H1 (cell line): ENCODE results near the gene WNT5A. TPM values are rescaled to one million over a fixed set of nuclear protein-coding genes. Genes with fewer than 3 reads are reported as not detected.

Experiments
- CTCF ChIA-PET: fragments of 300-600 bp; sonication (Branson Sonifier 250); formaldehyde crosslinking; loops from one replicate; lab custom pipeline; 2021; ENCODE audit not compliant: partially characterized antibody; lab: Charles Lee
- POLR2A ChIA-PET: fragments of 300-600 bp; sonication (Branson Sonifier 250); formaldehyde crosslinking; loops from one replicate; lab custom pipeline; 2021; ENCODE audit warnings: inconsistent platforms; ENCODE audit not compliant: partially characterized antibody; lab: Charles Lee
- DNase-seq, 2 experiments: peaks; one replicate each; pipeline versions ENCODE4 v3.0.0 to v3.0.0-alpha.2; 2010 to 2022; ENCODE audit warnings: low spot score in 2 of 2, low read depth in 1 of 2, mixed read lengths in 1 of 2
- FAIRE-seq: peaks from 2 replicates; lab custom pipeline; 2011; peaks lifted over from hg19 to GRCh38; lab: Jason Lieb, UNC
- H2AFZ ChIP-seq: 2 replicates; pipeline ENCODE4 v1.8.1; 2012; ENCODE audit warnings: low read length, inconsistent platforms
- H2AK5ac ChIP-seq: 2 replicates; pipeline ENCODE4 v1.6.1; 2013; ENCODE audit warnings: low read depth, low read length
- H2BK120ac ChIP-seq: replicated peaks from 2 replicates; pipeline ENCODE3; 2013; ENCODE audit warnings: low read depth, low read length, inconsistent platforms
- H2BK12ac ChIP-seq: 2 replicates; pipeline ENCODE4 v1.6.1; 2013; ENCODE audit warnings: low read depth, low read length
- H2BK15ac ChIP-seq: 2 replicates; pipeline ENCODE4 v1.6.1; 2013; ENCODE audit warnings: low read length
- H2BK20ac ChIP-seq: 2 replicates; pipeline ENCODE4 v1.6.1; 2013; ENCODE audit warnings: low read length
- H2BK5ac ChIP-seq: 2 replicates; pipeline ENCODE4 v1.6.1; 2013; ENCODE audit warnings: low read depth, low read length
- H3K14ac ChIP-seq: 2 replicates; pipeline ENCODE4 v1.6.1; 2013; ENCODE audit warnings: inconsistent platforms; ENCODE audit not compliant: insufficient read length
- H3K18ac ChIP-seq: 2 replicates; pipeline ENCODE4 v1.6.1; 2013; ENCODE audit warnings: low read length; ENCODE audit errors: extremely low read depth
- H3K23ac ChIP-seq: 2 replicates; pipeline ENCODE4 v1.6.1; 2013; ENCODE audit warnings: inconsistent platforms; ENCODE audit not compliant: insufficient read length
- H3K23me2 ChIP-seq: 2 replicates; pipeline ENCODE4 v1.6.1; 2013; ENCODE audit warnings: low read depth, low read length
- H3K27ac ChIP-seq: 2 replicates; pipeline ENCODE4 v1.6.1; 2011; ENCODE audit warnings: low read depth, low read length, inconsistent platforms
- H3K27me3 ChIP-seq, 4 experiments: replicated peaks in 1 of 4; 1 replicate in 1 of 4; 2 replicates in 3 of 4; pipeline versions ENCODE4 v1.6.1 to v1.8.1; 2011 to 2013; ENCODE audit warnings: low read length in 3 of 4, mild to moderate bottlenecking in 3 of 4, inconsistent platforms in 2 of 4, mixed read lengths in 2 of 4, moderate library complexity in 1 of 4; ENCODE audit not compliant: control insufficient read depth in 3 of 4, insufficient read depth in 3 of 4; ENCODE audit errors: extremely low read depth in 1 of 4
- H3K36me3 ChIP-seq, 4 experiments: 2 replicates each; pipeline versions ENCODE4 v1.6.1 to v1.8.1; 2011 to 2013; ENCODE audit warnings: mild to moderate bottlenecking in 4 of 4, low read length in 3 of 4, moderate library complexity in 2 of 4, control low read depth in 1 of 4, inconsistent platforms in 1 of 4; ENCODE audit not compliant: insufficient read depth in 4 of 4, control insufficient read depth in 2 of 4
- H3K4ac ChIP-seq: replicated peaks from 2 replicates; pipeline ENCODE3; 2013; ENCODE audit warnings: low read length, low read depth, mixed read lengths, inconsistent platforms; ENCODE audit not compliant: insufficient read length
- H3K4me1 ChIP-seq, 4 experiments: replicated peaks in 1 of 4; 1 replicate in 1 of 4; 2 replicates in 3 of 4; pipeline versions ENCODE4 v1.6.1 to v1.8.1; 2011 to 2013; ENCODE audit warnings: low read length in 3 of 4, inconsistent platforms in 2 of 4, mixed read lengths in 1 of 4; ENCODE audit not compliant: insufficient read depth in 4 of 4, control insufficient read depth in 3 of 4
- H3K4me2 ChIP-seq, 2 experiments: 2 replicates each; pipeline versions ENCODE4 v1.6.1 to v1.8.1; 2011 to 2013; ENCODE audit warnings: low read depth in 2 of 2, low read length in 2 of 2, control low read depth in 1 of 2, inconsistent platforms in 1 of 2, mild to moderate bottlenecking in 1 of 2; ENCODE audit not compliant: insufficient read depth in 1 of 2
- H3K4me3 ChIP-seq, 4 experiments: fragments of 200-600, 300-600 bp in 1 of 4; sonication (generic), shearing (Covaris generic), sonication (Bioruptor Twin) in 1 of 4; 2 replicates each; pipeline versions ENCODE4 v1.5.1 to v1.8.1; 2011 to 2016; ENCODE audit warnings: low read length in 4 of 4, low read depth in 3 of 4, control low read depth in 2 of 4, inconsistent platforms in 2 of 4, mild to moderate bottlenecking in 2 of 4, mixed read lengths in 1 of 4, moderate library complexity in 1 of 4; ENCODE audit not compliant: insufficient read depth in 2 of 4; ENCODE audit errors: extremely low read depth in 1 of 4
- H3K56ac ChIP-seq: replicated peaks from 2 replicates; pipeline ENCODE3; 2013; ENCODE audit warnings: low read depth, mild to moderate bottlenecking, mixed read lengths, low read length, inconsistent platforms; ENCODE audit not compliant: insufficient read length
- H3K79me1 ChIP-seq: 2 replicates; pipeline ENCODE4 v1.6.1; 2013; ENCODE audit warnings: low read depth, low read length, control low read depth
- H3K79me2 ChIP-seq, 2 experiments: 2 replicates each; pipeline versions ENCODE4 v1.6.1 to v1.8.1; 2012 to 2013; ENCODE audit warnings: low read length in 2 of 2, mild to moderate bottlenecking in 2 of 2, inconsistent platforms in 1 of 2; ENCODE audit not compliant: insufficient read depth in 2 of 2, control insufficient read depth in 1 of 2
- H3K9ac ChIP-seq, 4 experiments: replicated peaks in 1 of 4; 1 replicate in 1 of 4; 2 replicates in 3 of 4; pipeline versions ENCODE4 v1.6.1 to v1.8.1; 2011 to 2013; ENCODE audit warnings: low read depth in 3 of 4, low read length in 3 of 4, control low read depth in 2 of 4, mild to moderate bottlenecking in 2 of 4, moderate library complexity in 2 of 4, inconsistent platforms in 1 of 4; ENCODE audit errors: extremely low read depth in 1 of 4
- H3K9me3 ChIP-seq, 2 experiments: 2 replicates each; pipeline versions ENCODE4 v1.6.1 to v1.8.1; 2012 to 2013; ENCODE audit warnings: mild to moderate bottlenecking in 2 of 2, moderate library complexity in 2 of 2, control low read depth in 1 of 2, inconsistent platforms in 1 of 2, low read depth in 1 of 2, low read length in 1 of 2, mixed read lengths in 1 of 2; ENCODE audit not compliant: insufficient read depth in 2 of 2
- H4K20me1 ChIP-seq, 2 experiments: replicated peaks in 1 of 2; 2 replicates each; pipeline versions ENCODE3 to v1.8.1; 2011 to 2013; ENCODE audit warnings: inconsistent platforms in 2 of 2, low read length in 2 of 2, mild to moderate bottlenecking in 1 of 2; ENCODE audit not compliant: insufficient read depth in 2 of 2, control insufficient read depth in 1 of 2
- H4K5ac ChIP-seq: 2 replicates; pipeline ENCODE4 v1.6.1; 2013; ENCODE audit warnings: low read length, low read depth, mixed read lengths, inconsistent platforms; ENCODE audit not compliant: insufficient read length
- H4K8ac ChIP-seq: 2 replicates; pipeline ENCODE4 v1.8.0; 2013; ENCODE audit warnings: mild to moderate bottlenecking, moderate library complexity, low read length, inconsistent platforms; ENCODE audit not compliant: insufficient read depth; ENCODE audit errors: extremely low read depth
- H4K91ac ChIP-seq: replicated peaks from 2 replicates; pipeline ENCODE3; 2013; ENCODE audit warnings: low read length, mixed read lengths, inconsistent platforms; ENCODE audit not compliant: insufficient read length
- ASH2L ChIP-seq: fragments of 200-600, 300-600 bp; sonication (generic); IDR thresholded peaks from one replicate; pipeline ENCODE4 v1.7.1; 2017; ENCODE audit warnings: low read length
- CHD2 ChIP-seq: IDR thresholded peaks from 2 replicates; pipeline ENCODE4 v1.6.1; 2012; ENCODE audit warnings: low read length, improper control_type of control experiment
- CTBP2 ChIP-seq: IDR thresholded peaks from 2 replicates; pipeline ENCODE4 v1.7.0; 2011; ENCODE audit warnings: borderline replicate concordance, mild to moderate bottlenecking, moderate library complexity, mixed read lengths, low read length; ENCODE audit not compliant: insufficient read depth, insufficient read length
- CTCF ChIP-seq, 3 experiments: IDR thresholded peaks; 1 replicate in 2 of 3; 2 replicates in 1 of 3; pipeline versions ENCODE4 v1.5.1 to v1.6.1; 2011; ENCODE audit warnings: low read length in 3 of 3, mild to moderate bottlenecking in 3 of 3, inconsistent platforms in 2 of 3, low read depth in 1 of 3, moderate library complexity in 1 of 3; ENCODE audit not compliant: insufficient read depth in 1 of 3; ENCODE audit errors: control extremely low read depth in 1 of 3
- EGR1 ChIP-seq: IDR thresholded peaks from 2 replicates; pipeline ENCODE4 v1.6.1; 2011; ENCODE audit warnings: low read depth, low read length, borderline replicate concordance
- EZH2 ChIP-seq: fragments of 200-600 bp; sonication (generic); IDR thresholded peaks from 2 replicates; pipeline ENCODE4 v1.7.1; 2012; ENCODE audit warnings: low read depth, mild to moderate bottlenecking, moderate library complexity, low read length, inconsistent platforms; ENCODE audit not compliant: severe bottlenecking
- KDM4A ChIP-seq: IDR thresholded peaks from one replicate; pipeline ENCODE4 v1.7.1; 2012; ENCODE audit warnings: low read depth, mild to moderate bottlenecking, moderate library complexity, low read length, inconsistent platforms; ENCODE audit not compliant: severe bottlenecking
- MAX ChIP-seq: IDR thresholded peaks from 2 replicates; pipeline ENCODE4 v1.6.1; 2012; ENCODE audit warnings: inconsistent platforms
- RNF2 ChIP-seq: fragments of 200-900, 300-1000 bp; sonication (generic); IDR thresholded peaks from 2 replicates; pipeline ENCODE4 v1.7.1; 2016; ENCODE audit warnings: borderline replicate concordance, low read depth, mild to moderate bottlenecking, antibody characterized with exemption, low read length; ENCODE audit not compliant: poor library complexity, severe bottlenecking; ENCODE audit errors: missing control alignments
- SRF ChIP-seq: IDR thresholded peaks from 2 replicates; pipeline ENCODE4 v1.6.1; 2011; ENCODE audit warnings: mild to moderate bottlenecking, low read depth, low read length, moderate library complexity
- WGBS, 2 experiments: shearing (Covaris generic) in 1 of 2; methylation state at CpG; one replicate each; pipeline versions ENCODE4 v1.1.6 to v1.1.7; 2013 to 2015; ENCODE audit warnings: low lambda C conversion rate in 2 of 2, mixed read lengths in 2 of 2, inconsistent platforms in 1 of 2, low coverage in 1 of 2, missing lambda C conversion rate in 1 of 2; ENCODE audit not compliant: insufficient replicate concordance in 2 of 2, insufficient coverage in 1 of 2, insufficient read length in 1 of 2; ENCODE audit errors: extremely low coverage in 1 of 2, missing lambda C conversion rate in 1 of 2; 5-methylcytosine and 5-hydroxymethylcytosine counted together
- polyA plus RNA-seq, 7 experiments: library from polyadenylated mRNA; depleted of rRNA in 3 of 7; stranded (reverse) in 5 of 7; unstranded in 2 of 7; fragments of >200 nt in 5 of 7; fragments of 200-250 nt in 2 of 7; gene quantifications; 1 replicate in 5 of 7; 2 replicates in 1 of 7; 4 replicates in 1 of 7; pipeline versions ENCODE4 v1.2.1 to v1.2.3, GENCODE V29; 2011 to 2013; ENCODE audit warnings: missing spikeins in 2 of 7, mixed read lengths in 2 of 7
- total RNA-seq: library from RNA; stranded (reverse); fragmentation: NEBNext Ultra II Directional; extraction: Animal tissue kit (Norgen Biotek cat#: 25700); gene quantifications from 2 replicates; pipeline ENCODE4 v1.2.1, GENCODE V29; 2021

The WNT5A gene
- total and polyA plus RNA-seq, 2 of the 8 experiments (the other 6 are each of a cell fraction or from before 2014, with no cell fraction given): 3.9 to 5.6 TPM

- H3K4me2 ChIP-seq: peak overlapping the region; percentile 99
- no peak overlapping the region for H3K27ac ChIP-seq
- peak overlapping the region; percentile 42 to 90 (median 60); a peak in 7 of 8 replicates for H3K4me3 ChIP-seq
- peaks cover 0 to under 1% of the 10 kb centered on the region in 2 experiments for H4K20me1 ChIP-seq
- peak overlapping the region; percentile 91 for H3K18ac ChIP-seq
- H3K79me2 ChIP-seq: no peaks in the 10 kb centered on the region
- no peak overlapping the region for H3K56ac ChIP-seq
- peak overlapping the region; percentile 81; the same call in 1 of the 2 replicates for H2BK15ac ChIP-seq
- no peak overlapping the region for H3K23ac ChIP-seq
- no peaks in the 10 kb centered on the region for H3K79me1 ChIP-seq
- H3K9me3 ChIP-seq: no peaks in the 10 kb centered on the region
- H3K23me2 ChIP-seq: peaks cover 36% of the 10 kb centered on the region
- peak overlapping the region; percentile 86 for H2AFZ ChIP-seq
- H2BK120ac ChIP-seq: no peak overlapping the region
- peak overlapping the region; percentile 23 for H4K91ac ChIP-seq
- no peak overlapping the region for H4K5ac ChIP-seq
- no peaks in the 10 kb centered on the region for H3K36me3 ChIP-seq
- no peak overlapping the region for H3K14ac ChIP-seq
- peaks cover 8 to 16% (median 11%) of the 10 kb centered on the region in 4 experiments; a peak in 6 of 7 replicates for H3K4me1 ChIP-seq
- H2BK5ac ChIP-seq: peak overlapping the region; percentile 7; the same call in 1 of the 2 replicates
- FAIRE-seq (no peak), DNase-seq (peak in 1 of 2 experiments; percentile 72)
- 2% methylated on average over 16 of the region's 17 CpGs; no CpG with 5 or more reads in 1 of the 2 experiments for WGBS, 2 experiments
- no peak overlapping the region for H4K8ac ChIP-seq
- H2BK12ac ChIP-seq: peak overlapping the region; percentile 77; the same call in 1 of the 2 replicates
- CTCF ChIA-PET: interaction anchor here (1.1 to 1.5 kb wide), 4 partner anchors 15 to 404 kb away, joined by 3 to 6 read pairs (median 3); no protein-coding TSS in a partner anchor
- H3K9ac ChIP-seq: no peak overlapping the region
- no peak overlapping the region for H3K4ac ChIP-seq
- H2AK5ac ChIP-seq: no peak overlapping the region
- peaks cover 11 to 56% (median 45%) of the 10 kb centered on the region in 4 experiments for H3K27me3 ChIP-seq
- POLR2A ChIA-PET: interaction anchor here (1.0 to 1.1 kb wide), 2 partner anchors 14 to 17 kb away, joined by 3 read pairs; no protein-coding TSS in a partner anchor
- H2BK20ac ChIP-seq: no peak overlapping the region
- peak; percentile 78 for TF ChIP-seq KDM4A
- peak; percentile 62 for TF ChIP-seq EZH2
- peak; percentile 42 for TF ChIP-seq RNF2
- peak; percentile 80 for TF ChIP-seq MAX
- TF ChIP-seq CHD2: no peak
- no peak for TF ChIP-seq EGR1
- no peak for TF ChIP-seq CTBP2
- TF ChIP-seq SRF: no peak
- peak; percentile 65 for TF ChIP-seq ASH2L
- TF ChIP-seq CTCF (IDR thresholded peaks at IDR 0.05; ENCODE audit: control extremely low read depth in 1 of 3, insufficient read depth in 1 of 3, low read depth in 1 of 3, low read length in 3 of 3): no peak
Measured at GRCh38 chr3:55489798-55490132, 2.7 kb upstream of the WNT5A start.
